Lower lobe of right lung (tissue), 2 donors: ENCODE data around the gene GLDC. TPM values are rescaled to one million over a fixed set of nuclear protein-coding genes. Genes with fewer than 3 reads are reported as not detected.
"Not testable (repeated sequence)": the region's sequence is repeated elsewhere in the genome, so short reads cannot be mapped to it uniquely, and the experiment has no call there.

Experiments used
- ATAC-seq, 2 donors: fragments of 200-7000 bp; cut with Tn5 transposase; one replicate each; pipeline ENCODE4 v1.9.1; 2020 to 2022; ENCODE audit warnings: mild to moderate bottlenecking in 2 of 2, moderate library complexity in 2 of 2
- DNase-seq: peaks from one replicate; pipeline ENCODE4 v3.0.0-alpha.2; 2020
- H3K27ac ChIP-seq: fragments of 200-600 bp; one replicate; pipeline ENCODE4 v1.8.0; 2022
- H3K27me3 ChIP-seq: fragments of 200-600 bp; one replicate; pipeline ENCODE4 v1.8.0; 2022; ENCODE audit warnings: low read depth
- H3K36me3 ChIP-seq: fragments of 200-600 bp; one replicate; pipeline ENCODE4 v1.8.0; 2022; ENCODE audit warnings: mild to moderate bottlenecking
- H3K4me1 ChIP-seq: fragments of 200-600 bp; one replicate; pipeline ENCODE4 v1.8.0; 2022
- H3K4me3 ChIP-seq: fragments of 200-600 bp; one replicate; pipeline ENCODE4 v1.8.0; 2022; ENCODE audit warnings: mild to moderate bottlenecking
- H3K9me3 ChIP-seq: fragments of 200-600 bp; one replicate; pipeline ENCODE4 v1.8.0; 2022
- intact Hi-C: fragments of 100-400 bp; cut with DNase I; formaldehyde crosslinking; loops from one replicate; pipeline ENCODE4 v1.11.0; 2022
- long read RNA-seq: library from polyadenylated mRNA; unstranded; transcript quantifications from one replicate; pipeline ENCODE4 v2.0.0, GENCODE V29; 2021
- total RNA-seq: library from RNA; stranded (reverse); fragmentation: NEBNext Ultra II Directional; extraction: Animal tissue kit (Norgen Biotek cat#: 25700); gene quantifications from one replicate; pipeline ENCODE4 v1.2.1, GENCODE V29; 2021
- TF ChIP-seq, protein P1 (sequence below): fragments of 200-600 bp; IDR thresholded peaks from one replicate; pipeline ENCODE4 v1.8.0; 2022; ENCODE audit warnings: antibody characterized with exemption, mild to moderate bottlenecking
- donor health status: DM: no; HTN: yes; CAD: no; lungs with severe emphysema.

The GLDC gene
- total RNA-seq = 0.77 TPM
- long read RNA-seq = 0 reads

DNA sequence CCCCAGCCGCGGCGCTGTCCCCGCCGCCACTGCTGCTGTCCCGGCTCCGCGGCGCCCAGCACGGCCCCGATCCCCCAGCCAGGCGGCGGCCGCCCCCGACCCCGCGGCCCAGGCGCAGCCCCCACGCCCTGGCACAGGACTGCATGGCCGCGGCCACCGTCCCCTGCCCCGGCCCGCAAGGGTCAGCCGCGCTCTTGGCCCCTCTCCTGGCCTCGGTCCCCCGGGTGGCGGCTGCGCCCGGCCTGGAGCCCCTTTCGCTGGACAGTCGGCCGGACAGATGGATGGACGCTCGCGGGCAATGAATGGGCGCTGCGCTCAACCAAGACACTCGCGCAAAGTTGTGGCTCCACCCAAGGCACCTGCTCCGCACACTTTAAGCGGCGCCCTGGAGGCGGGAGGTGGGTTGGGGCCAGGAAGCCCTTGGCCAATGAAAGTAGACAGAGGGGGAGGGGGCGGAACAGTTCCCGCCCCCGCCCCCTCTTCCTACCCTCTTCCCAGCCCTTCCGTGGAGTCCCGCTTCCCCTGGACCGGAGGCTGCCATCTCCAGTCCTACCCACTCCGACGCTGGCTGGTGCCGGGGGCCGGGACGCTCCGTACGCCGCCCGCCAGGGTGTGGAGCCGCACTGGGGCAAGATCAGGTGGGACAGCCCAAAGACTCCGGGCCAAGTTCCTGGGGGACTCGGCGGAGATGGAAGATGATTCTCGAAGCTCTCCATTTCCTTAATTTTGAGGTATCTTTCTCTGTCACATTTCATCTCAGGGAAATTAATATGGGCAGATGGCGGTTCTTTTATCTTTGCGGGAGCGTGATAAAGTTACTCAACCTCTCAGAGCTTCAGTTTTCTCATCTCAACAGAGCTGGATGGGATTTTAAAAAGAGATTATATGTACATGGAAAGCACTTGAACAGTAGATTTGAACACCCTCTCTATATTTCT is at the start of gene GLDC:
TSS of gene GLDC (minus strand) at position 375 of the 938 bp plus-strand sequence. CDS start at position 145, 230 bp downstream.
- H3K4me1 ChIP-seq = peaks cover 17% of the 10 kb centered on the region
- ATAC-seq (peak; percentile 81), DNase-seq (peak; percentile 54)
- no peak within 1 kb of the TSS for H3K27ac ChIP-seq
- no peaks in the 10 kb centered on the region for H3K9me3 ChIP-seq
- TF ChIP-seq, protein P1, sequence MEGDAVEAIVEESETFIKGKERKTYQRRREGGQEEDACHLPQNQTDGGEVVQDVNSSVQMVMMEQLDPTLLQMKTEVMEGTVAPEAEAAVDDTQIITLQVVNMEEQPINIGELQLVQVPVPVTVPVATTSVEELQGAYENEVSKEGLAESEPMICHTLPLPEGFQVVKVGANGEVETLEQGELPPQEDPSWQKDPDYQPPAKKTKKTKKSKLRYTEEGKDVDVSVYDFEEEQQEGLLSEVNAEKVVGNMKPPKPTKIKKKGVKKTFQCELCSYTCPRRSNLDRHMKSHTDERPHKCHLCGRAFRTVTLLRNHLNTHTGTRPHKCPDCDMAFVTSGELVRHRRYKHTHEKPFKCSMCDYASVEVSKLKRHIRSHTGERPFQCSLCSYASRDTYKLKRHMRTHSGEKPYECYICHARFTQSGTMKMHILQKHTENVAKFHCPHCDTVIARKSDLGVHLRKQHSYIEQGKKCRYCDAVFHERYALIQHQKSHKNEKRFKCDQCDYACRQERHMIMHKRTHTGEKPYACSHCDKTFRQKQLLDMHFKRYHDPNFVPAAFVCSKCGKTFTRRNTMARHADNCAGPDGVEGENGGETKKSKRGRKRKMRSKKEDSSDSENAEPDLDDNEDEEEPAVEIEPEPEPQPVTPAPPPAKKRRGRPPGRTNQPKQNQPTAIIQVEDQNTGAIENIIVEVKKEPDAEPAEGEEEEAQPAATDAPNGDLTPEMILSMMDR = no peak
- no peaks in the 10 kb centered on the region for H3K36me3 ChIP-seq
- peaks cover 46% of the 10 kb centered on the region for H3K27me3 ChIP-seq
- H3K4me3 ChIP-seq = peak within 1 kb of the TSS; percentile 55
- intact Hi-C loops = no loop called here

DNA sequence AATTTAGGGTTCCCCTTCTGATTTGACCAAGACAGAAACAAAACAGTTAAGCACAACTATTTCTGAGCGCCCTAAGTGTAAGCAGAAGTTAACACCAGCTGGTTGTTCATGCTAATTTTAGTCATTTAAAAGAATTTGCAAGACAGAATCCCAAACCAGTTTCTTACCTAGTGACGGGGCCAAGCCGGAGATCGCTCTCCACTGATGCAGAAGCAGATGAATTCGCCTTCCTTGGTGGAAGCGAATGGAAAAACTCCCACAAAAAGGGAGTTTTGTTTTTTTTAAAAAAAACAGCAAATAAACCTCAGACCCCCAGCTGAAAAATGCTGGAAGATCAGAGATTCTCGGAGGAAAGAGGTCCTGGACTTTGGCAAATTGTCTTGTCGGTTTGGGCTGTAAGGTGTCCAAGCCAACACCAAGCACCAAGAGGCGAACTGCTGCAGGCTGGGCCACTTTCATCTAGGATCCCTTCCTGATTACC is 47.4 kb upstream of the GLDC start:
- Histone ChIP-seq H3K4me3 (no peak overlapping the region), H3K27me3 (no peaks in the 10 kb centered on the region), H3K36me3 (no peaks in the 10 kb centered on the region), H3K27ac (no peak overlapping the region), H3K4me1 (no peaks in the 10 kb centered on the region), H3K9me3 (no peaks in the 10 kb centered on the region)
- DNase-seq = no peak
- intact Hi-C loops = no loop called here
- ATAC-seq = no peak
- TF ChIP-seq, protein P1 = no peak

DNA sequence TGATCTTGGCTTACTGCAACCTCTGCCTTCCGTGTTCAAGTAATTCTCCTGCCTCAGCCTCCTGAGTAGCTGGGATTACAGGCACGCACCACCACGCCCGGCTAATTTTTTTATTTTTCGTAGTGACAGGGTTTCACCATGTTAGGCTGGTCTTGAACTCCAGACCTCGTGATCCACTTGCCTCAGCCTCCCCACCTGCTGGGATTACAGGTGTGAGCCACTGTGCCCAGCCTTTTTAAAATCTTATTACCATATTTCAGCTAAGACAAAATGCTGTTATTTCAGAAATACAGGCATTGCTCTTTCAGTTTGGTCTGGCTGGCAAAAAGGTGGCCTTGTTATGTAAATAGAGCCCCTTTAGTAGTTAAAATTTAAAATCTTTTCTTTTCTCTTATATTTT is 46.9 kb upstream of the GLDC start:
- intact Hi-C loops = no loop called here
- Histone ChIP-seq H3K4me1 (no peaks in the 10 kb centered on the region), H3K27me3 (no peaks in the 10 kb centered on the region), H3K27ac (no peak overlapping the region), H3K4me3 (no peak overlapping the region), H3K36me3 (no peaks in the 10 kb centered on the region), H3K9me3 (no peaks in the 10 kb centered on the region)
- DNase-seq = no peak
- TF ChIP-seq, protein P1 = no peak
- no peak for ATAC-seq

DNA sequence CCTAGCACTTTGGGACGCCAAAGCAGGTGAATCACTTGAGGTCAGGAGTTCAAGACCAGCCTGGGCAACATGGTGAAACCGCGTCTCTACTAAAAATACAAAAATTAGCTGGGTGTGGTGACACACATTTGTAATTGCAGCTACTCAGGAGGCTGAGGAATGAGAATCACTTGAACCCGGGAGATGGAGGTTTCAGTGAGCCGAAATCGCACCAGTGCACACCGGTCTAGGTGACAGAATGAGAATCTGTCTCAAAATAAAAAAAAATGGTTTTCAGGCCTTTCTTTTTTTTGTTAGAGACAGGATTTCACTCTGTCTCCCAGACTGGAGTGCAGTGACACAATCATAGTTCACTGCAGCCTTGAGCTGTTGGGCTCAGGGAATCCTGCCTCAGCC is 45.1 kb upstream of the GLDC start:
- ATAC-seq = not testable (repeated sequence)

DNA sequence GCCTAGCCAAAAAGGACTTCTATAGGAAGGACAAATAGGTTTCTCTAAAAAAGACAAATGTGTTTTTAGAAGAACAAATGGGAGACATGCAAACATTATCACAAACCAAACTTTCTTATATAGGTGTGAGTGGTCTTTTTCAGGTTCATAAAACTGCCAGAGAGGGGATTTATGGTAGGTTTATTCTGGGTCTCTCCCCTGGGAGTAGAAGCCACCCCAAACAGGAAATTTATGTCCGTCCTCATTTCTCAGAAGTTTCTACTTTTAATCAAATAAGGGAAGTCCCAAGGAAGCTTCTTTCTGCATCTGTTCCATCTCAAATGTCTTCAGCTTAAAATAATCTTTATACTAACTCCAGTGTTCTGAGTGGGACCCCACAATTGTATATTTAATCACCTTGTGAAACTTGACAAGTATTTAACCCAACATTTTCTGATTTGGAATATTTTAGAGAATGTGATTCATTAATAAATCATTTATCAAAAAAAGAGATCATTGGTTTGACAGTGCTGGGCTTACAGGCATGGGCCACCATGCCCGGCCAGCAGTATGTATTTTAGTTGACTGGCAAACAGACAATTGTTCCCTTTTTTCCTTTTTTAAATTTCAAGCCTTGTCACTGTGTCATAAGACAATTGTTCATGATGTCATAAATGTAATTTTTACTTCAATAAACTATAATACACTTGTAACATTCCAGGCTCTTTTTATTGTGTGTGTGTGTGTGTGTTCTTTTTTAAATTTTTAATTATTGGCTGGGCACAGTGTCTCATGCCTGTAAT is 44.6 kb upstream of the GLDC start:
- Histone ChIP-seq H3K27ac (no peak overlapping the region), H3K36me3 (no peaks in the 10 kb centered on the region), H3K9me3 (no peaks in the 10 kb centered on the region), H3K27me3 (no peaks in the 10 kb centered on the region), H3K4me3 (no peak overlapping the region), H3K4me1 (no peaks in the 10 kb centered on the region)
- no peak for ATAC-seq
- intact Hi-C loops = no loop called here
- no peak for DNase-seq
- TF ChIP-seq, protein P1 = no peak

More for the DNA sequence above, 45.1 kb upstream of the GLDC start:
- H3K27me3 ChIP-seq, H3K4me1 ChIP-seq, H3K9me3 ChIP-seq, intact Hi-C loops, DNase-seq, H3K4me3 ChIP-seq, H3K27ac ChIP-seq, H3K36me3 ChIP-seq: not testable (repeated sequence)
